8988T (cell line): Measurements from ENCODE around the gene ACTL7B.
"Not testable (repeated sequence)": the region's sequence is repeated elsewhere in the genome, so short reads cannot be mapped to it uniquely, and the experiment has no call there.

Experiments used
- DNase-seq: peaks from one replicate; pipeline ENCODE4 v3.0.0; 2011

Gene ACTL7B

DNA sequence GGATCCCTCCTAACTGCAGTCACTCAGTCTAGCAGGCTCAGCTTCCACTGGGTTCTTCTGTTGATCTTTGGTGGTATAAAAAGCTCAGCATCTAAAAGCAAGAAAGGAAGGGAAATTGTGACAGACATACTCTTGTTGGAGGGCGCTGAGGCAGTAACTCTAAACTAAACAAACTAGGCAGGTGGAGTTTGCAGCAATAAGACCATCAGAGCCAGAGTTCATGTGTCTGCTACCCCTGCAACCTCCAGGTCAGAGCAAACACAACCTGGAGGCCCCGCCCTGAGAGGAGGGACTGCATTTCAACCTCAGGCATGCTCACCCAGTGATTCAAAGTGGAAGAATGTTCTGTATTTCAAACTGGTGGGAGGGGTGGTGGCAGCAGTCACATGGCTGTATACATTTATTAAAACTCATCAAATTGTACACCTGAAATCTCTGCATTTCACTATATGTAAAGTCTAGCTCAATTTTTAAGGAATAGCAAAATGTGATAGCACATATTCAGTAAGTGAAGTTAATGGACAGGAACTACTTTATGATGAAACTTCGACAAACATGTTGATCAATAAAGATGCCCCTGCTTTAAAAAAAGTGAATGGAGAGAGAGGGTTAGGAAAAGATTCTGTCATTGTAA lies 13.4 kb upstream of the ACTL7B start:
- DNase-seq = peak; percentile 56

DNA sequence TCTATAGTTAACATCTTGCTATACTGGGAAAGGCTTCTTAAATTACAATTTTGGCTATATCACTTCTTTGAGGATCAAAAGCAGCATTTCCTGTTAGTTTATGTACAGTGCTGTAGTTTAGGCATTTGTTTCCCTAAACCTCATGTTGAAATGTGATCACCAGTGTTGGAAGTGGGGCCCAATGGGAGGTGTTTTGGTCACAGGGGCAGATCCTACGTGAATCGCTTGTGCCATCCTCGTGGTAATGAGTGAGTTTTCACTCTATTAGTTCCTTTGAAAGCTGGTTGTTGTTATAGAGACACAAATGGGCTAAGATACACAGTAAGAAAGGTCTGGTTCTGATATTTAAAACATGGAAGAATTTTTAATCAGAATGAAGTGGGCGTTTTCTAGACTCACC lies 12.0 kb upstream of the ACTL7B start:
- DNase-seq = no peak

DNA sequence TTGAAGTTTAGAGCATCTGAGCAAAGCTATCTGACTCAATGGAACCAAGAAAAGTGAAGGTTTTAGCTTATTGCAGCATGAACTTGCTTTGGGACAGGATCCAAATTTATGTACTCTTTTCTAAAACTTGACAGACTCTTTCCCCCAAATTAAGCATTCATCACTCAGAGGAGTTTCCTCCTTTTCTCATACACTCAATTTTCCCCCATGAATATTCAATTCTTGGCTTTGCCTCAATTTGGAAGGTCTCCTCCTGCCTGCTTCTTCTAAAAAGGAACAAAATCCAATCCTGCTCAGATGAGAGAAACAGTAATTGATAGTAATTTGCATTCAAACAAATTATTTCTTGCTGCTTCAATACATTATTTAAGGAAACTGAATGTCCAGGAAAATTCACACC lies 11.3 kb upstream of the ACTL7B start:
- DNase-seq = no peak

DNA sequence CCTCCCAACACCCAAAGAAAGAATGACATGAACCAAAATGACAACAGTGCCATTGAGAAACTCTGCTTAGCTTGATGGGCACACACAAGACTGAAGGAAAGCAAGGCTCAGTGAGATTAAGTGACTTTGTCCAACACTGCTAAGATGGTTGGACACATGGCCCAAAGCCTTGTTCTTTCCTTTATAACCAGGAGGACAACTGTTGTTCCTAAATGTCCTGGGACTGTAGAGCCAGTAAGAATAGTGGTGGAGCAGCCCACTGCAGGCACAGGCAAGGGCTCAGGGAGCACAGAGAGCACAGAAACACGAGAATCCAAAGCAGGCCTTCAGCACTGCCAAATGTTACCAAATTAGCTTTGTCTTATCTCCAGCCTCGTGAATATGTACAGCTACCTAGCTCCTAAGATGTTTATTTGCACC lies 10.2 kb upstream of the ACTL7B start:
- no peak for DNase-seq

DNA sequence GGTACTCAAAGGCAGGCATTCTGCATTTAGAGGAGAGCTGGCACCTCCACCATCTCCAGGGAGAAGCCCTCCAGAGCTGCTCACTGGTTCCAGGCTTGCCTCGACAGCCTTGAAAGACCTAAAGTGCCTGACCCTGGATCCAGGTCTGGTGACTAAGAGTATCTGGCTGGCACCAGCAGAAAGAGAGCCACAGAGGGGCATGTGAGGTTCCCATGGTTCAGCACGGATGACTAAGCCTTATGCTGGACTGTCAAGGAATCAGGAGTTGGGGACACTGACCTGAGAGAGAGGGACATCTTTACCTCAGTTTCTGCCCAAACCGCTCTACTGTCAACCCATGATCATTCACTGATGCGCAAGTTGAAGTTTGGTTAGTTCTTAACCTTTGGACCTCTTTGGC lies 9.3 kb upstream of the ACTL7B start:
- no peak for DNase-seq

DNA sequence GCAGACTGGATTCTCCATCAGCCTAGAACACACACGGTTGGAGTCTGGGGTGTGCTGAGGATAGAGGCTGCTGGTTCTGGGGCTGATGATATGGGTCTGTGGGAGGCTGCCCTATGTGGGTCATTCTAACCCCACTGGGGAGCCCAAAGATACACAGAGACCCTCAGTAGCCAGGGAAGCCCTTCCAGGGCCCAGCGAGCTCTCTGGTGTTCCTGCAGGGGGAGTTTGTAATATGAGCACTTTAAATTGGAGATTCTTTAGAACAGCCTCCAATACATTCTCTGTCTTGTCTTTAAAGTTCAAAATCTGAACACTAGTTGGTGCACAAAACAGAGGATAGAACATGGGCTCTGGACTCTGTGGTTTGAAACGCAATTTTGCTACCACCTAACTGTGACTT lies 8.7 kb upstream of the ACTL7B start:
- DNase-seq = no peak

DNA sequence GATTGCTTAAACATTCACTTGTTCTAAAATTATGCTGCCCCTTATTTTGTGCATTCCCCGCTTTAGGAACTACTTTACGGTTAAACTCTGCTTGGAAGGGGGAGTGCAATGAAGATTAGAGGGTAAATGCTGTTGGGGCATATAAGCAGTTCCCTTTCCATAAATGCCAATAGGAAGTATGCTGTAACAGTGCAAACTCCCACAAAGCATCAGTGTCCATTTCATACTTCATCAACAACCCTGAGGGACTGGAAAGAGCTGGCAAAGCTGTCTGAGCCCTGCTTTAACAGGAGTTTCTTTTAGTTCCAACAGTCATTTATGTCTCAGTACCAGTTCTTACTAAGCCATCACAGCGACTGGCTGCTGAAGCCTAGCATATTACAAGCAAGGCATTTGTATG lies 8.1 kb upstream of the ACTL7B start:
- no peak for DNase-seq

DNA sequence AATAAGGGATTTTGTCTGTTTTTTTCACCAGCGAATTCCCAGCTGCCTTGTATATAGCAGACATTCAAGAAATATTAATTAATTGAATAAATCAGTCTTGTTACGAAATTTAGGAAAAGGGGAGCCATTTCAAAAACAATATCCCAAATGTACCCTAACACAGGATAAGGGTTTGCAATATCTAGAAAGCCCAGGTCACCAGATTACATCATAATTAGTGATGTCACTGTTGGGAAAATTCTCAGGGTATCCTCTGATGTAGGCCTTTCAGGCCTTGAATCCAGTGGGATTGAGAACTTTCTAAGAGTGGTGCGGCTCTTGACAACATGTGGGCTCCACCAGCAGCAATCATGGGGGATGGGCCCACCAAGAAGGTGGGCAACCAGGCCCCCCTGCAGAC lies 6.2 kb upstream of the ACTL7B start, which contains the start of gene ACTL7A:
ACTL7A (plus strand) TSS at position 270 of the 400 bp plus-strand sequence; CDS start at position 327, 57 bp downstream.
- DNase-seq = no peak

DNA sequence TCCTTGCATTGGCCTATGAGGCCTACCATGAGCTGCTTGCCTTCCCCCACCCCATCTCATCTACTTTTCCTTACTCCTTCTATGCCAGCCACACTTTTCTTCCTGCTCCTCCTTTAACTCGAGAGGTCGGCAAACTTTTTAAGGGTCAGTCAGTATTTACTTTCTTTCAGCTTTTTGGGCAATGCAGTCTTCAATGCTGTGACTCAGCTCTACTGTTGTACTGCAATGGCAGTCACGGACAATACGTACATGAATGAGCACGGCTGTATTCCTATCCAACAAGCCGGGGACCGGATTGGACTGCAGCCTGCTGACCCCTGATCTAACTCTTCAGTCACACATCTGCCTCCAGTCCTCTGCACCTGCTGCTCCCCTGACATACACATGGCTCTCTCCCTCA lies 5.7 kb upstream of the ACTL7B start:
- no peak for DNase-seq

DNA sequence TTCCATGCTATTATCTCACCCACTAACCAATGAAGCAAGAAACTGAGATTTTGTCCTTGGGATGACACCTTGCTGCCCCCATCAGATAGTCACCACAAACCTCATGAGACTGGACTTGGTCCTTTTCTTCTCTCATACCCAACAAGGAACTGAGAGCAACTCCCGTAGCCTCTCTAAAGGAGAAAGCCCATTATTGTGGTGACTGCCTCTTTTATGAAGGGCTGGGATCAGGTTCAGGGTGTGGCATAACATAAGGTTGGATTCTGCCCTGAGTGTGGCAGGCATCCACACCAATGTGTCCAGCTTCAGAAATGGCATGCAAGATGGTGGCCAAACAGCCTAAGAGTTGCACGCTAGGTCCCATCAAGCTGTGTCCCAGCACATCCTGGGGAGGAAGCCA lies 5.0 kb upstream of the ACTL7B start:
- no peak for DNase-seq

DNA sequence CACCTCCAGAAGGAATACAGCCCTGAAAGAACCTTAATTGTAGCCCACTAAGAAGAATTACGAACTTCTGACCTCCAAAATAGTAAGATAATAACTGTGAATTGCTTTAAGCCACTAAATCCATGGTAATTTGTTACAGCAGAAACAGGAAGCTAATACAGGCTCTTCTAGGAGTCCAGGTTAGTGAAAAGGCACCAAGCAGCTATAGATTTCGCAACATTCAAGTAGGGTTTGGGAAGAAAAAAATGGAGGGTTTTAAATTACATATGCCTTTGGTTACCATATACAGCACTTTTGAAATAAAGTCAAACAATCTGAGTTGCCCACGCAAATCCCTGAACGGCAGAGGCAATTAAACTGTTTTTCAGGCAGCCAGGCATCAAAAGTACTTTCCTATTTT lies 4.6 kb upstream of the ACTL7B start:
- no peak for DNase-seq

DNA sequence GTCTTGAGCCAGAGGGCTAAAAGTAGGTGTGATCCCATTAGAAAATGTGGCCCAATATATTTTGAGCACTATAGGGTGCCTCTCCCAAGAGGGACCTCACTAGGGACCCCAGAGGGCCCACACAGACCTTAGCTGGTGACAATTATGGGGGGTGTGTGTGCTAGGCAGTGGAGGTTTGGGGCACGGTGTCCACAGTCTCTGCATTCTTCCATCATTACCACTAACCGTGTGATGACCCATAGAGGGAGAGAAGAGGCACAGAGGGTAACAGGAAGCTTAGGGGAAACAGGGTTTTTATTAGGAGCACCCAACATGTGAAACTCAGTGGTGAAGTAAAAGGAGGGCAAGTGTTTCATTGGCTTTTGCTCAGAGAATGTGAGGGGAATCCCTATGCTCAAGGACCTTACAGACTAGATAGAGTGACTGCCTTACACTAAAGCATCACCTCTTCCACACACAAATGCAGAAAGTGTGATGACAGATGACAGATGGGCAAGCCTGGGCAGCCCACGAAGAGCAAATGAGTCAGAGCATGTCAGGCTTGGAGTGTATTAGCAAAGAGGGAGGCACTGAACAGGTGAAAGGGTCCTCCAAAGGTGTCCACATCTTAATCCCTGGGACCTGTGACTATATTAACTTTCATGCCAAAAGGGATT lies 3.8 kb upstream of the ACTL7B start:
- DNase-seq = no peak

DNA sequence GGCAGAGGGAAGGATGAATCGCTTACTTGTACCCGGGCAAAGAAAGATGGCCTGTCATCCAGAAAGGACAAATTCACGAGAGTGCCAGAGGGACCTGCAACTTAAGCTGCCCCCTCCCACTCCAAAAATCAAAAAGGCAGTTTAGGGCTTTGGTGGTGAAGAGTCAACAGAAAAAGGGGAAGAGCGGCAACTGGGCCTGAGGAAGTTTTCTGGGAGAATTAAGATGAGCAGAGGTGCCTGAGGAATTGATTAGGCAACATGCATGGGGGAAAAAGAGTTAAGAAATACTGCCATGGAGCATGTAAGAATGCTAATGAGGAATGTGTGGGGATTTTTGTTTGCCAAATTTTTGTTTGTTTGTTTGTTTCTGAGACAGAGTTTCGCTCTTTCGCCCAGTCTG lies 1.8 kb upstream of the ACTL7B start:
- DNase-seq = no peak

DNA sequence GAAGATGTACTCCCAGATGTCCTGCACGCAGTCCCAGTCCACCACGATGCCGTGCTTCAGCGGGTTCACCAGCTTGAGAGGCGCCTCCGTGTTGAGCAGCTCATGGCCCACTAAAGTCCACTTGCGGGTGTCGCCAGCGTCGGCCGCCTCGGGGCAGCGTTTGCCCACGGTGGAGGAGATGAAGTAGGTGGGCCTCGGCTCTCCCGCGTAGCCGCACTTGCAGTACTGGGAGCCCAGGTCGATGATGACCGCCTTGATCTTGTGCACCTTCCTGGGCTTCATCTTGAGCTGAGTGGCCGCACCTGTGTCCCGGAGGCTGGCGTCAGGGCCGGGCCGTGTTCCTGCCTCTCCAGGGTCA lies 278 bp downstream of the ACTL7B start:
- DNase-seq = no peak

DNA sequence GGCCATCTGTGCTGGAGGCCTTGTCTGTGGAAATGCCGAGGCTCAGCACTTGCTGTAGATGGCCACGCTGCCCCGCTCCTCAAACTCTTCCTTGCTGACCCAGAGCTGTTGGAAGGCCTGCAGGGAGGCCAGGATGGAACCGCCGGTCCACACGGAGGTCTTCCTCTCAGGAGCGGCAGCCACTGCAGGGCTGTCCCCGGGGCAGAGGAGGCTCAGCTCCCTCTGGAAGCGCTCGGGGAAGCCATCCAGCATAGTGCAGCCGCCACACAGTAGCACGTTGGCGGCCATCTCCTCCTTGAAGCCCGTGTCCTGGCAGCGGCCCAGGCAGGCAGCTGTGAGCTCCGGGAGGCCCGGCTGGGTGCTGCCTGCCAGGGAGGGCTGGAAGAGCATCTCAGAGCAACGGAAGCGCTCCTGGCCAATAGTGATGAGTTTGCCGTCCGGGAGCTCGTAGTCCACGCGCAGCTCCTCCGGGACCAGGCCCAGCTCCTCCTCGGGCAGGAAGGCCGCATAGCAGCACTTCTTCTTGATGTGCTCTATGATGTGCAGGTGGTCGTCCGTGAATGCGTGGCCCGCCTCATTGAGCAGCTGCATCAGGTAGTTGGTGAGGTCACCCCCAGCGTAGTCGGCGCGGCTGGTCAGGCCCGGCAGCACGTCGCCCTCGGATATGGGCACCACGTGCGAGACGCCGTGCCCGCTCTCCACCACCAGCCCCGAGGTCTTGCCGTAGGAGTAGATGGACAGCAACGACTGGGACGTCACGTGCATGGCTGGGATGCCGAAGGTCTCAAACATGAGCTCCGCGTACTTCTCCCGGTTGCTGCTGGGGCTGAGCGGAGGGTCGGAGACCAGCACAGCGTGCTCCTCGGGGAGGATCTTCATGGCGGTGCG lies 901 bp downstream of the ACTL7B start:
- DNase-seq = no peak

DNA sequence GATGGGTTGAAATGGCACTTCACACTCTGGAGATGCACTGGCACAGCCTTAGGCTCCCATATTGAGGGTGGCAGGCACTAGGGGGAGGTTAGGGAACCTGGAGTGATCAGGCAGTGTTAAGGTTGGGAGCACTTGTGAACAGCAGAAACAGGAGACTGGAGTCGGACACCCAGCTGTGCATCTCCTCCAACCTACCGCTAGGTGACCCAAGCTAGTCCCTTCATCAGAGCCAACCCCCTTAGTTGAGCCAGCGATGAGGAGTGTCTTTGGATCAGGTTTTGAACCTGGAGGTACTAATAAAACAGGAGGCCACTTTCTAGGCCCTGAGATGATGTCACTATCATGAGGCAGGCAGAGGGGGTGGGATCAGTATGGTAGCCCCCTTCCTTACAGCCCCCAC lies 1.7 kb downstream of the ACTL7B start:
- no peak for DNase-seq

DNA sequence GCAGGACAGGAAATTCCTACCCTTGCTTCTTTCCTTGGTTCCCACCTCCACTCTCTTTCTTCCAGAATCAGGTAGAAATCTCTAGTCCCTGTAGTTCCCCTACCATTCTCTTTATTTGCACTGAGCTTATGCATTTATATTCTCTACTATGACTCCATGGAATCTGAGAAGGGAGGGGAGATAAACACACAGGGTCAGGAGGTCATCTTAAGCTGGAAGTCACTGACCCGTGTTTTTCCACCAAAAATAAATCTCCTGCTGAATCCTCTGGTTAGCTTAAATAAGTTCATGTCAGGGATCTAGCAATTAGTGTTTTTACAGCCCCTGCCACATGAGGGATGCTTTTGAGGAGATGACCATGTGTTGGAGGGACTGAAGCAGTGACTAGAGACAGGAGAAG lies 3.7 kb downstream of the ACTL7B start:
- DNase-seq = no peak

DNA sequence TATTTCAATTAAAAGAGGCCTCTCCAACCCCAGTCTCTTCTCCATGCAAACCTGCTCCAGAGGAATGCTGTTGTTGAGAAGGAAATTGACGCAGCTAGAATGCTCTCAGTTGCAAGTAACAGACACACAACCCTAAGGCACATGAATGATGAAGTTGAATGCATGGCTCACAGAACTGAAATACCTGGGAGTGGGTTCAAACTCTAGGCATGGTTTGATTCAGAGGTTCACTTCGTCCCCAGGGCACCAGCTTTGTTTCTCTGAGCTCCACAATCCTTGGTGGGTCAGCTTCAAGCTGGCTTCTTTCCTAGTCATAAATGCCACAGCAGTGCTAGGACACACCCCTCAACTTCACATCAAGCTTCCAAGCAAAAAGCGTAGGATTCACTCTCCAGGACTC lies 4.6 kb downstream of the ACTL7B start:
- DNase-seq = no peak

DNA sequence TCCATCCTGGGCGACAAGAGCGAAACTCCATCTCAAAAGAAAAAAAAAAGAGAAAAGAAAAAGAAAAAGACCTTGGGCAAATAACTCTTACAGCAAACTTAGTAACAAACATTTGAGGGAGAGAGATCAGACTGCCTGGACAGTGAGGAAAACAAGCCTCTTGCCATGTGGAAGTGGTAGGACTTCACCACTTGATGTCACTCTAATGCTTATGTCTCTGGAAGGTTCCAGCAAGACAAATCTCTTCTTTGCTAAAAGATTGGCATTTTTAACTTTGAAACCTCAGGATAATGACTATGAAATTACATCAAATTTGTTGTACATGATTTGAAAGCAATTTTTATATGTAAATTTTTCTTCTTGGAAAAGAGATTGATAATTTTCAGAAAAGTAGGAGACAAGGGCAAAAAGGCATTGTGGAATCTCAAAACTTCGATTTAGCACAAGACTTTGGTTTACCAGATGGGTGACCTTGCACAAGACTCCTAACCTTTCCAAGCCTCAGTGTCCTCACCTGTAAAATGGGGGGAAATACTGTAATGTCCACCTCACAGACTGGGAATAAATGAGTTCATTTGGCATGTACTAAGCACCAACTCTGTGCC lies 5.4 kb downstream of the ACTL7B start:
- DNase-seq = no peak

DNA sequence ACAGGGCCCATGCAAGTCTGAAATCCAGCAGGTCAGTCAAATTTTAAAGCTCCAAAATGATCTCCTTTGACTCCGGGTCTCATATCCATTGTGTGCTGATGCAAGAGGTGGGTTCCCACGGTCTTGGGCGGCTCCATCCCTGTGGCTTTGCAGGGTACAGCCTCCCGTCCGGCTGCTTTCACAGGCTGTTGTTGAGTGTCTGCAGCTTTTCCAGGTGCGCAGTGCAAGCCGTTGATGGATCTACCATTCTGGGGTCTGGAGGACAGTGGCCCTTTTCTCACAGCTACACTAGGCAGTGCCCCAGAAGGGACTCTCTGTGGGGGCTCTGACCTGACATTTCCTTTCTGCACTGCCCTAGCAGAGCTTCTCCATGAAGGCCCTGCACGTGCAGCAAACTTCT lies 7.5 kb downstream of the ACTL7B start:
- DNase-seq = not testable (repeated sequence)

DNA sequence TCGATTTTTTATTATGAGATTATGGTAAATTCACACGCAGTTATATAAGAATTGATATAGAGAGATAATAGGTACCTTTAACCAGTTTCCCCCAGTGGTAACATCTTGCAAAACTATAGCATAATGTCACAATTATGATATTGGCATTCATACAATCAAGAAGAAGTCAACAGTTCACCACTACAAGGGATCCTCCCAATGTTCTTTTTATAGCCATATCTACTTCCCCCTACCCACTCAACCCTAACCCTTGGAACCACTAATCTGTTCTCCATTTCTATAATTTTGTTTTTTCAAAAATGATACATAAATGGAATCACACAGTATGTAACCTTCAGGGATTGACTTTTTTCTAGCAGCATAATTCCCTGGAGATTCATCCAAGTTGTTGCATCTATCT lies 9.8 kb downstream of the ACTL7B start:
- DNase-seq = no peak

DNA sequence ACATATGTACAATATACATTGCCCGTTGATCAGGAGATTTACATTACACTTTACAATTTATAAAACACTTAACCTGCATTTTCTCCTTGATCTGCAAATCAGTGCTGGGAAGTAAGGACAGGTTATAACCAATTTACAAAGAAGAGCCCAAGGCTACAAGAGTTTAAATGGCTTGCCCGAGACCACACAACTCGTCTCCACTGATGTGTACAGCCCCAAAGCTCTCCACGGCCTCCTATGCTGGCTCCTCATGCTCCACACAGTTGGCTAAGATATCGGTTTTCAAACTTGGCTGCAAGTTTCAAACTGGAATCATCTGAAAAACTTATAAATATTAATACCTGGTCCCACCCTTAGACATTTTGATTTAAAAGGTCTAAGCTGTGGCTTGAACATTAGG lies 10.3 kb downstream of the ACTL7B start:
- DNase-seq = no peak

DNA sequence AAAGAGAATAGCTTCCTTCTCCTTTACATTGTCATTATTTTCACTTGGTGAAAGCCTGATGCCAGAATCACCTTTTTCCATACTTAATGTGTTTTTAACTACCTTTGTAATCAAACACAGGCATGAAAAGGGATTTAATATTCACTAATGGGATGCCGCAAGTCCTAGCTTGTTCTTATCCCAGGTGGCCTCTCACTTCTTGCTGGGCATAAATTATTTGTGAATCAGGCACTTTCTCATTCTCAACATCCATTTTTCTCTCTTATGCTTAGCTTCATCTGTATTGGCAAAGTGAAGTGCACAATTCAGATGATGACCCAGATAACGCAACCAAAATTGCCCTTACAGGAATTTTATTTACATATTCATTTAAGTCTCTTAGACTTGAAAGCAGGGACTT lies 10.9 kb downstream of the ACTL7B start:
- no peak for DNase-seq

DNA sequence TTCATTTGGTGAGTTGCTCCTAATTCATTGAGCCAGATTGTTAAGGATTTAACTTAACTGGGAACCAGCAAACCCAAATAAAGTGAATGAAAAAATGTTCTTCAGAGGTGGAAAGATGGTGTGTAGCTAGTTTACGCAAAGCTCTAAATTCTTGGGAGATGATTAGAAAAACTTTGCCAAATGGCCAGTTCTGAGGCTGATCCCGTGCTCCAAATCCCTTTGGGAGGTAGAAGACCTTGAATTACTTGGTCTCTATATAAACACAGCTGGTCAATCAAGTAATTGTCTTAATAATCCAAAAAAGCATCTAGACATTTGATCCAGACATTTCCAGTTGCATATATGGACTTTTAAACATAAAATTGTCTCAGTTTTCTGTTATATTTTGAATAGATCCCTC lies 11.4 kb downstream of the ACTL7B start:
- no peak for DNase-seq
